PC-9 (cell line): ENCODE data around the gene DIAPH3. TPM values are rescaled to one million over a fixed set of nuclear protein-coding genes. Genes with fewer than 3 reads are reported as not detected.

Source experiments
- BruUV-seq: library from RNA; stranded (reverse); fragments of 400-500 nt; replicated peaks from 2 replicates; lab custom pipeline; 2021; lab: Mats Ljungman, UMichigan
- CTCF ChIA-PET: fragments of 300-600 bp; sonication (Branson Sonifier 250); formaldehyde crosslinking; loops from one replicate; lab custom pipeline; 2022; ENCODE audit warnings: antibody characterized with exemption; lab: Charles Lee
- POLR2A ChIA-PET: fragments of 300-600 bp; sonication (Branson Sonifier 250); formaldehyde crosslinking; loops from one replicate; lab custom pipeline; 2022; ENCODE audit warnings: antibody characterized with exemption; ENCODE audit not compliant: unreplicated experiment; lab: Charles Lee
- DNase-seq, 2 experiments: peaks; one replicate each; pipeline versions ENCODE4 v3.0.0 to v3.0.0-alpha.2; 2015 to 2022; ENCODE audit warnings: mixed read lengths in 1 of 2
- H2AFZ ChIP-seq: fragments of 200-600 bp; sonication (generic); 2 replicates; pipeline ENCODE4 v1.8.1; 2017; ENCODE audit warnings: antibody characterized with exemption
- H3F3A ChIP-seq: fragments of 200-600 bp; sonication (generic); 2 replicates; pipeline ENCODE4 v1.8.1; 2017; ENCODE audit warnings: antibody characterized with exemption, mild to moderate bottlenecking, low read depth; ENCODE audit not compliant: insufficient read depth
- H3K27ac ChIP-seq: fragments of 200-600 bp; sonication (generic); 2 replicates; pipeline ENCODE4 v1.6.1; 2016; ENCODE audit warnings: mixed run types
- H3K27me3 ChIP-seq: fragments of 200-600 bp; sonication (generic); 2 replicates; pipeline ENCODE4 v1.6.1; 2016; ENCODE audit warnings: low read depth, mixed run types; ENCODE audit not compliant: insufficient read depth
- H3K36me3 ChIP-seq: fragments of 200-600 bp; sonication (generic); 2 replicates; pipeline ENCODE4 v1.6.1; 2016; ENCODE audit warnings: low read depth, mixed run types
- H3K4me1 ChIP-seq: fragments of 200-600 bp; sonication (generic); replicated peaks from 2 replicates; pipeline ENCODE4 v1.6.1; 2016; ENCODE audit warnings: mixed run types; ENCODE audit not compliant: insufficient read depth
- H3K4me2 ChIP-seq: fragments of 200-600 bp; sonication (generic); 2 replicates; pipeline ENCODE4 v1.6.1; 2017; ENCODE audit warnings: mixed run types
- H3K4me3 ChIP-seq: fragments of 200-600 bp; sonication (generic); 2 replicates; pipeline ENCODE4 v1.6.1; 2016; ENCODE audit warnings: mixed run types
- H3K79me2 ChIP-seq: fragments of 200-600 bp; sonication (generic); 2 replicates; pipeline ENCODE4 v1.6.1; 2017; ENCODE audit warnings: low read depth, mixed run types
- H3K9me2 ChIP-seq: fragments of 200-600 bp; sonication (generic); 2 replicates; pipeline ENCODE4 v1.8.1; 2017; ENCODE audit warnings: mild to moderate bottlenecking; ENCODE audit not compliant: insufficient read depth
- H3K9me3 ChIP-seq: fragments of 200-600 bp; sonication (generic); 2 replicates; pipeline ENCODE4 v1.8.1; 2016; ENCODE audit warnings: low read depth; ENCODE audit not compliant: insufficient read depth
- H4K20me1 ChIP-seq: fragments of 200-600 bp; sonication (generic); 2 replicates; pipeline ENCODE4 v1.8.1; 2017; ENCODE audit not compliant: insufficient read depth
- EZH2 ChIP-seq: fragments of 200-600 bp; sonication (generic); IDR thresholded peaks from 2 replicates; pipeline ENCODE4 v1.8.0; 2017; ENCODE audit warnings: antibody characterized with exemption, low read depth
- intact Hi-C: fragments of 100-400 bp; cut with micrococcal nuclease; formaldehyde crosslinking; loops from one replicate; pipeline ENCODE4 v1.10.0; 2022; ENCODE audit not compliant: unreplicated experiment
- total RNA-seq: library from RNA; stranded (reverse); gene quantifications from 2 replicates; pipeline ENCODE4 v1.2.3, GENCODE V29; 2021
- TF ChIP-seq, protein P1 (sequence below): fragments of 200-600 bp; sonication (generic); conservative IDR thresholded peaks from 2 replicates; pipeline ENCODE4 v1.6.1; 2017; ENCODE audit warnings: mixed run types, antibody characterized with exemption, mild to moderate bottlenecking, moderate library complexity

Gene DIAPH3
- total RNA-seq, 1 experiment from 2014 or later = 39.3 TPM

DNA sequence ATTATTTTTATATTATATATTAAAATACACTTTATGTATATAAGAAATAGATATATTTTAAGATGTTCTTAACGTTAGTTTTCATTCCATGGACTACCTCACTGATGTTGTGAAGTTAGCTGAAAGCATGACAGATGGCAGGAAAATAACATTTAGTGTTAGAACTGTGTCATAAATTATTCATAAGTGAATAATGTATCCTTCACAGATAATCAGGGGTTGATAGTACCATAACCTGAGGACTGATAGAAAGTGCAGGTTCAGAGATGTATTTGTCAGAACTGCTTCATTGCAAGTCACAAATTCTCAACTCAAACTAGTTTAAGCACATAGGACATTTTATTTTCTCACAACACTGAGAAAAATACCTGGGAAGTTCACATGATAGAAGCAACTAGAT is 14.6 kb upstream of the DIAPH3 start:
- H3K9me3 ChIP-seq = no peaks in the 10 kb centered on the region
- no peak for DNase-seq
- no peaks in the 10 kb centered on the region; the same call in 1 of the 2 replicates for H3K9me2 ChIP-seq
- H3K4me3 ChIP-seq = no peak overlapping the region
- H3K36me3 ChIP-seq = no peaks in the 10 kb centered on the region
- intact Hi-C loops = no loop called here
- H3K79me2 ChIP-seq = no peaks in the 10 kb centered on the region
- BruUV-seq = no TSS peak
- no peaks in the 10 kb centered on the region for H3K27me3 ChIP-seq
- H3K27ac ChIP-seq = no peak overlapping the region
- H4K20me1 ChIP-seq = no peaks in the 10 kb centered on the region
- ChIA-PET CTCF (no interaction called here), POLR2A (no interaction called here)
- H2AFZ ChIP-seq = no peak overlapping the region
- no peaks in the 10 kb centered on the region for H3F3A ChIP-seq
- no peaks in the 10 kb centered on the region for H3K4me1 ChIP-seq
- TF ChIP-seq, protein P1, sequence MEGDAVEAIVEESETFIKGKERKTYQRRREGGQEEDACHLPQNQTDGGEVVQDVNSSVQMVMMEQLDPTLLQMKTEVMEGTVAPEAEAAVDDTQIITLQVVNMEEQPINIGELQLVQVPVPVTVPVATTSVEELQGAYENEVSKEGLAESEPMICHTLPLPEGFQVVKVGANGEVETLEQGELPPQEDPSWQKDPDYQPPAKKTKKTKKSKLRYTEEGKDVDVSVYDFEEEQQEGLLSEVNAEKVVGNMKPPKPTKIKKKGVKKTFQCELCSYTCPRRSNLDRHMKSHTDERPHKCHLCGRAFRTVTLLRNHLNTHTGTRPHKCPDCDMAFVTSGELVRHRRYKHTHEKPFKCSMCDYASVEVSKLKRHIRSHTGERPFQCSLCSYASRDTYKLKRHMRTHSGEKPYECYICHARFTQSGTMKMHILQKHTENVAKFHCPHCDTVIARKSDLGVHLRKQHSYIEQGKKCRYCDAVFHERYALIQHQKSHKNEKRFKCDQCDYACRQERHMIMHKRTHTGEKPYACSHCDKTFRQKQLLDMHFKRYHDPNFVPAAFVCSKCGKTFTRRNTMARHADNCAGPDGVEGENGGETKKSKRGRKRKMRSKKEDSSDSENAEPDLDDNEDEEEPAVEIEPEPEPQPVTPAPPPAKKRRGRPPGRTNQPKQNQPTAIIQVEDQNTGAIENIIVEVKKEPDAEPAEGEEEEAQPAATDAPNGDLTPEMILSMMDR = no peak
- no peak for TF ChIP-seq EZH2
- H3K4me2 ChIP-seq = no peak overlapping the region

DNA sequence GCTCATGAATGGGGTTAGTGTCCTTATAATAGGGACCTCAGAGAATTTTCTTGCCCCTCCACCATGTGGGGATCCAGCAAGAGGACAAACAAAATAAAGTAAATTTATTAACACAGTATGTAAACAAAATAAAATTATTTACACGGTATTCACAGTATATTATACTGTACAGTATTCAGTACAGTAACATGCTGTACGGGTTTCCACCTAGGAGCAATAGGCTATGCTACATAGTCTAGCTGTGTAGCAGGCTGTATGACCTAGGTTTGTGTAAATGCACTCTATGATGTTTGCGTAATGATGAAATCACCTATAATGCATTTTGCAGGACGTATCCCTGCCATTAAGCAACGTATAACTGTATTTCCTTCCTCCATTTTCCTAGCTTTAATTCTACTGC is 11.8 kb upstream of the DIAPH3 start:
- BruUV-seq = no TSS peak

DNA sequence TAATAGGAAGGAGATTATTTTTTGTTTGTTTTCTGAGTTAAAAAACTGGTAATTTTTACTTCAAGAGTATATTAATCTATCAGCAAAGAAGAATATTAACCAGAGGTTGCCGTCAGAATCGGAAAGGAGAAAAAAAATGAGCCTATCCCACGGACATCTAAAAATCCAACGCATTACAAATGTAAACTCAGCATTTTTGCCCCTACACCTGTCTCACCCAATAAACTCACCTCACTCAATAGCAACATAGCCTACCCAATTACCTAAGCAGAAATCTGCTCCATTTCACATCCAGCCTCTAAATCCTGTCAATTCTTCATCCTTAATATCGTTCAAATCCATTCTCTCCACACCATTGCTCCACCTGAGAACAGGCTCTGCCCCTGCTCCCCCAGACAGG is 10.4 kb upstream of the DIAPH3 start:
- no peaks in the 10 kb centered on the region for H3K4me1 ChIP-seq
- H3K9me3 ChIP-seq = no peaks in the 10 kb centered on the region
- no TSS peak for BruUV-seq
- H3K4me2 ChIP-seq = no peak overlapping the region
- CTCF ChIA-PET = no interaction called here
- no peak for TF ChIP-seq EZH2
- TF ChIP-seq, protein P1 = no peak
- no peaks in the 10 kb centered on the region for H4K20me1 ChIP-seq
- DNase-seq = no peak
- H3K4me3 ChIP-seq = no peak overlapping the region
- H3K36me3 ChIP-seq = no peaks in the 10 kb centered on the region
- no peaks in the 10 kb centered on the region for H3F3A ChIP-seq
- H2AFZ ChIP-seq = no peak overlapping the region
- H3K27me3 ChIP-seq = no peaks in the 10 kb centered on the region
- no peak overlapping the region for H3K27ac ChIP-seq
- no peaks in the 10 kb centered on the region; the same call in 1 of the 2 replicates for H3K9me2 ChIP-seq
- no peaks in the 10 kb centered on the region for H3K79me2 ChIP-seq
- POLR2A ChIA-PET = no interaction called here
- intact Hi-C loops = no loop called here

More for the DNA sequence above, 11.8 kb upstream of the DIAPH3 start:
- H3K9me2 ChIP-seq = no peaks in the 10 kb centered on the region; the same call in 1 of the 2 replicates
- H3K4me1 ChIP-seq = no peaks in the 10 kb centered on the region
- no peaks in the 10 kb centered on the region for H4K20me1 ChIP-seq
- no peak overlapping the region for H2AFZ ChIP-seq
- TF ChIP-seq EZH2 = no peak
- TF ChIP-seq, protein P1 = no peak
- H3K79me2 ChIP-seq = no peaks in the 10 kb centered on the region
- DNase-seq = no peak
- H3K27me3 ChIP-seq = no peaks in the 10 kb centered on the region
- H3K9me3 ChIP-seq = no peaks in the 10 kb centered on the region
- no peak overlapping the region for H3K27ac ChIP-seq
- H3K36me3 ChIP-seq = no peaks in the 10 kb centered on the region
- no peak overlapping the region for H3K4me3 ChIP-seq
- H3K4me2 ChIP-seq = no peak overlapping the region
- intact Hi-C loops = no loop called here
- ChIA-PET POLR2A (no interaction called here), CTCF (no interaction called here)
- no peaks in the 10 kb centered on the region for H3F3A ChIP-seq
